ENCODE measurements around the gene SERHL2.
"Not testable (repeated sequence)": the region's sequence is repeated elsewhere in the genome, so short reads cannot be mapped to it uniquely, and the experiment has no call there.

The SERHL2 gene

DNA sequence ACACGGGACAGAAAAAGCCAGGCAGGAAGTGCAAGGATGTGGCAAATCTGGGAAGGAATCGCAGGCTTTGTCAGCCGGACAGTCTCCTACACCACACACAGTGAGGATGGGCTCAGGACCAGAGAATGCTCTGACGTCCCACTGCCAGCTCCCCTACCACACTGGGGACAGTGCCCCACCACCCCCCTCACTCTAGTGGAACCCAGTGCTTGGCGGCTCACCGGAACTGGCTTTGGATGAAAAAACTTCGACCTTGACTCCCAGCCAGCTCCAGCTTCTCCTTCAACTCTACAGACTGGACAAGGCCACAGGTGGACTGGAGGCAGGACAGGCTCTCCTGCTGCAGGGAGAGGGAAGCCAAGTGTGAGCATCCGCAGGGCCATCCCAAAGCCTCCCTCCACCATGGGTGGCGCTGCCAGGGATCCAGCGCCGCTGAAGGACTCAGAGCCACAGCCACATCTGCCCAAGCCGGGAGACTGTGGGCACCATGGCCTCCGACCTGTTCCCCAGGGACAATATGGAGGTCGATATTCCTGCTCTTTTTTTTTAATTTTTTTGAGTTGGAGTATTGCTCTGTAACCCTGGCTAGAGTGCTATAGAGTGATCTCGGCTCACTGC, 24.0 kb downstream of the SERHL2 start:
- H3K36me3 ChIP-seq = peaks cover 33 to 73% (median 61%) of the 10 kb centered on the region in 11 experiments
- no peaks in the 10 kb centered on the region for H3K27me3 ChIP-seq
- peaks cover 7 to 19% (median 13%) of the 10 kb centered on the region in 10 experiments; a peak in 19 of 20 replicates for H3K4me1 ChIP-seq
- no peak overlapping the region for H3K4me2 ChIP-seq
- H3K9me3 ChIP-seq (replicated peaks in 1 of 11) = no peaks in the 10 kb centered on the region
- H4K20me1 ChIP-seq = peaks cover 0 to 65% (median 39%) of the 10 kb centered on the region in 11 experiments; a peak in 17 of 22 replicates
- no peak overlapping the region for H3K4me3 ChIP-seq
- TF ChIP-seq Cebpa-rat (IDR thresholded peaks at IDR 0.05) = no peak
- H3K9ac ChIP-seq = 0 out of 22 replicates have a peak overlapping the region, but pooled peaks of 1 of the 11 experiments have one; percentile 7
- no peak overlapping the region for H3K27ac ChIP-seq

GRCh38 chr22:42580040-42580439, 26.3 kb downstream of the SERHL2 start:
- Histone ChIP-seq H4K20me1 (peaks cover 0 to 53% (median 27%) of the 10 kb centered on the region in 11 experiments; a peak in 17 of 22 replicates), H3K4me2 (peak overlapping the region in 9 of 11 experiments; percentile 21 to 69 (median 47); a peak in 15 of 22 replicates), H3K4me1 (peaks cover 7 to 28% (median 14%) of the 10 kb centered on the region in 10 experiments; a peak in 19 of 20 replicates), H3K4me3 (peak overlapping the region in 2 of 10 experiments; percentile 29 to 34; a peak in 2 of 20 replicates), H3K36me3 (peaks cover 42 to 75% (median 66%) of the 10 kb centered on the region in 11 experiments), H3K9ac (peak overlapping the region in 6 of 11 experiments; percentile 23 to 58 (median 40); a peak in 6 of 22 replicates)
- not testable (repeated sequence) for H3K27me3 ChIP-seq; H3K27ac ChIP-seq; H3K9me3 ChIP-seq (replicated peaks in 1 of 11)

GRCh38 chr22:42581194-42581761, 27.5 kb downstream of the SERHL2 start:
- H3K27me3 ChIP-seq; H3K9me3 ChIP-seq (replicated peaks in 1 of 11): not testable (repeated sequence)
- Histone ChIP-seq H3K4me3 (peak overlapping the region; percentile 79 to 91 (median 86)), H3K9ac (peak overlapping the region; percentile 81 to 95 (median 91)), H3K27ac (peak overlapping the region in 10 of 11 experiments; percentile 74 to 94 (median 90); a peak in 20 of 22 replicates), H4K20me1 (peaks cover 0 to 55% (median 26%) of the 10 kb centered on the region in 11 experiments; a peak in 17 of 22 replicates), H3K4me2 (peak overlapping the region; percentile 76 to 92 (median 83)), H3K4me1 (peaks cover 11 to 40% (median 25%) of the 10 kb centered on the region in 10 experiments), H3K36me3 (peaks cover 55 to 79% (median 73%) of the 10 kb centered on the region in 11 experiments)

DNA sequence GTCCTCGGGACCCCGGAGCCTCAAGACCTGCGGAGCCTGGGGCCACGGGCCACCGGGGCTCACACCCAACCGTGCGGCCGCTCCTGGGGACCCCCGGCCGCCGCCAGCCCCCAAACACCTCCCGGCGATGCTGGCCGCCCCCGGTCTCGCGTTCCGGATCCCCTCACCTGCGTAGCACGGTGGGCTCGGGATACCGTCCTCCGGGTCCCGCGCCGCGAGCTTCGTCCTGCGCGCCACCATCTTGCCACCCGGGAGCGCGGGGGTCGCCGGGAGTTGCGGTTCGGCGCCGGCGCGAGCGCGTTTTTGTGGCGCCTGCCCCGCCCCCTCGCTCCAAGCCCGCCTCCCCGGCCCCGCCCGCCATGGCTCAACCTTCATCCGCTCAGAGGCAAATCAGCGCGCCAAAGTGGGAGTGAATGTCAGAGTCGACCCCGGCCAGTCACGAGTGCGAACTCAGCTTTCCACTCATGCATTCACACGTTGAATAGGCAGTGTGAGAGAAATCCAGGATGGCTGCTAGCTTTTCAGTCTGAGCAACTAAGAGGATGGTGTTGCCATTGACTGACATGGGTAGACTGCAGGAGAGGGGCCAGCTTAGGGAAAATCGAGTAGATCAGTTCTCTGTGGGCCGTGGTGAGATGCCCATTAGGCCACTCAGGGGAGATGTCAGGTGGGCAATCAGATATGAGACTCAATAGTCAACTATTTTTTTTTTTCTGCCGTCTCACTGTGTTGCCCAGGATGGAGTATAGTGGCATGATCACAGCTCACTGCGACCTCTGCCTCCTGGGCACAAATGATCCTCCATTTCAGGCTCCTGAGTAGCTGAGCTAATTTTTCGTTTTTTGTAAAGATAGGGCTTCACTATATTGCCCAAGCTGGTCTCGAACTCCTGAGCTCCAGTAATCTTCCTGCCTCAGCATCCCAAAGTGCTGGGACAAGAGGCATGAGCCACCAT, 28.3 kb downstream of the SERHL2 start:
- H3K4me3 ChIP-seq = peak overlapping the region; percentile 79 to 91 (median 86)
- peak overlapping the region; percentile 81 to 95 (median 91) for H3K9ac ChIP-seq
- H3K4me1 ChIP-seq = peaks cover 18 to 48% (median 32%) of the 10 kb centered on the region in 10 experiments
- H3K27ac ChIP-seq = peak overlapping the region in 10 of 11 experiments; percentile 74 to 94 (median 90); a peak in 20 of 22 replicates
- peaks cover 61 to 79% (median 78%) of the 10 kb centered on the region in 11 experiments for H3K36me3 ChIP-seq
- no peaks in the 10 kb centered on the region for H3K27me3 ChIP-seq
- no peaks in the 10 kb centered on the region for H3K9me3 ChIP-seq (replicated peaks in 1 of 11)
- peaks cover under 1 to 51% (median 23%) of the 10 kb centered on the region in 11 experiments; a peak in 19 of 22 replicates for H4K20me1 ChIP-seq
- peak overlapping the region; percentile 72 to 88 (median 82) for H3K4me2 ChIP-seq
- no peak for TF ChIP-seq Cebpa-rat (IDR thresholded peaks at IDR 0.05)

DNA sequence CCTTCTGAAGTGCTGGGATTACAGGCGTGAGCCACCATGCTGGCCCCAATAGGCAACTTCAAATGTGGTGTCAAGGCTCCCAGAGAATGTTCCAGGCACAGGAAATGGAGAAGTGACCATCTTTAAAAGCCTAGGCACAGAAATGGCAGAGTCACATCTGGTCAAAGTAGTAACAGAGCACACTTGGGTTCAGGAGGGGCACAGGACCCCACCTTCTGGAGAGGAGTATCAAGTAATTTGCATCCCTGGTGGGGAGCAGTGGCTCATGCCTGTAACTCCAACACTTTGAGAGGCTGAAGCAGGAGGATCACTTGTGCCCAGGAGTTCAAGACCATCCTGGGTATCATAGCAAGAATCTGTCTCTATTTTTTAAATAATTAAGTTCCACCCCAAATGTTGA, 29.2 kb downstream of the SERHL2 start:
- 0 out of 22 replicates have a peak overlapping the region, but pooled peaks of 1 of the 11 experiments have one; percentile 2 for H3K9ac ChIP-seq
- peaks cover 55 to 79% (median 74%) of the 10 kb centered on the region in 11 experiments for H3K36me3 ChIP-seq
- H3K27ac ChIP-seq = 0 out of 22 replicates have a peak overlapping the region, but pooled peaks of 2 of the 11 experiments have one; percentile 30 to 41
- H3K4me2 ChIP-seq = peak overlapping the region in 1 of 11 experiments; percentile 74; a peak in 1 of 22 replicates
- no peak for TF ChIP-seq Cebpa-rat (IDR thresholded peaks at IDR 0.05)
- H3K27me3 ChIP-seq = no peaks in the 10 kb centered on the region
- no peaks in the 10 kb centered on the region for H3K9me3 ChIP-seq (replicated peaks in 1 of 11)
- H3K4me1 ChIP-seq = peaks cover 27 to 58% (median 42%) of the 10 kb centered on the region in 10 experiments
- peaks cover 5 to 42% (median 13%) of the 10 kb centered on the region in 11 experiments; a peak in 19 of 22 replicates for H4K20me1 ChIP-seq
- no peak overlapping the region for H3K4me3 ChIP-seq

- H3K27ac ChIP-seq = peak overlapping the region in 5 of 11 experiments; percentile 80 to 85 (median 81); a peak in 7 of 22 replicates
- TF ChIP-seq Cebpa-rat (IDR thresholded peaks at IDR 0.05) = no peak
- no peak overlapping the region for H3K4me2 ChIP-seq
- H4K20me1 ChIP-seq = peaks cover under 1 to 27% (median 6%) of the 10 kb centered on the region in 11 experiments; a peak in 13 of 22 replicates
- H3K27me3 ChIP-seq = no peaks in the 10 kb centered on the region
- H3K36me3 ChIP-seq = peaks cover 47 to 79% (median 70%) of the 10 kb centered on the region in 11 experiments
- no peak overlapping the region for H3K4me3 ChIP-seq
- H3K4me1 ChIP-seq = peaks cover 41 to 72% (median 55%) of the 10 kb centered on the region in 10 experiments
- 0 out of 22 replicates have a peak overlapping the region, but pooled peaks of 3 of the 11 experiments have one; percentile 10 to 24 (median 21) for H3K9ac ChIP-seq
- no peaks in the 10 kb centered on the region for H3K9me3 ChIP-seq (replicated peaks in 1 of 11)
These were observed 30.7 kb downstream of the SERHL2 start for GRCh38 chr22:42584364-42584940.

DNA sequence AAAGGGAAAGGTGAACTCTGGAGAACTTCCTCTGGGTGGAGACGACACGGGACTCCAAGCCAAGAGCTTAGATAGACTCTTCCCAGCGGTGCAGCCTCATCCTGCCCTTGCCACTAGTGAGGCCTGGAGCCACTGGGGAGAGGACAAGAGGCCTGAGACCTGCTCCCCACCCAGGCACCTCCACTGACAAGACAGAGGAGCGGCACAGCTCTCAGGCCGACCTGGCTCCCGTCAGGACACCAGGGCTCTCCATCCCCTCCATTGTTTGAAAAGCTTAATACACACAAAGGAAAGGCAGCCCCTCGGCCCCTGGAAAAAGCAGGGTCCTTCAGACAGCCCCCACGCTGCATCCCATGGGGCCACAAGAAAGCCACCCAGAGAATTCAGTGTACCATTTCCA, 31.3 kb downstream of the SERHL2 start:
- Histone ChIP-seq H3K4me2 (peak overlapping the region in 6 of 11 experiments; percentile 60 to 91 (median 86); a peak in 6 of 22 replicates), H3K27ac (peak overlapping the region in 8 of 11 experiments; percentile 69 to 85 (median 80); a peak in 15 of 22 replicates), H3K4me3 (no peak overlapping the region), H3K27me3 (no peaks in the 10 kb centered on the region), H3K9me3 (replicated peaks in 1 of 11) (no peaks in the 10 kb centered on the region), H3K4me1 (peaks cover 38 to 71% (median 54%) of the 10 kb centered on the region in 10 experiments), H3K36me3 (peaks cover 53 to 79% (median 70%) of the 10 kb centered on the region in 11 experiments), H3K9ac (peak overlapping the region in 7 of 11 experiments; percentile 21 to 72 (median 60); a peak in 9 of 22 replicates), H4K20me1 (peaks cover 0 to 22% (median under 1%) of the 10 kb centered on the region in 11 experiments; a peak in 12 of 22 replicates)
- TF ChIP-seq Cebpa-rat (IDR thresholded peaks at IDR 0.05) = no peak
